Esophagus squamous epithelium (tissue), 5 donors: ENCODE measurements around the gene HOXD8. TPM values are rescaled to one million over a fixed set of nuclear protein-coding genes. Genes with fewer than 3 reads are reported as not detected.

Source experiments
- DNase-seq: peaks from one replicate; lab custom pipeline; 2025; lab: John Stamatoyannopoulos, UW
- H3K27ac ChIP-seq, 4 donors: fragments of 200-600 bp; sonication (generic); one replicate each; pipeline ENCODE4 v1.5.1; 2016 to 2019; ENCODE audit warnings: mild to moderate bottlenecking in 1 of 4
- H3K27me3 ChIP-seq, 4 donors: fragments of 200-600 bp; sonication (generic); 1 replicate in 3 of 4; 2 replicates in 1 of 4; pipeline versions ENCODE4 v1.5.1 to v1.6.0; 2017 to 2021; ENCODE audit warnings: antibody characterized with exemption in 1 of 4
- H3K36me3 ChIP-seq, 3 donors: fragments of 200-600 bp; sonication (generic); one replicate each; pipeline ENCODE4 v1.5.1; 2016 to 2019
- H3K4me1 ChIP-seq, 3 donors: fragments of 200-600 bp; sonication (generic); one replicate each; pipeline ENCODE4 v1.5.1; 2017 to 2019
- H3K4me3 ChIP-seq, 4 donors: fragments of 200-600 bp; sonication (generic); 1 replicate in 3 of 4; 2 replicates in 1 of 4; pipeline ENCODE4 v1.5.1; 2016 to 2019; ENCODE audit warnings: mild to moderate bottlenecking in 2 of 4, moderate library complexity in 1 of 4
- H3K9me3 ChIP-seq, 3 donors: fragments of 200-600 bp; sonication (generic); one replicate each; pipeline ENCODE4 v1.5.1; 2016 to 2019
- CTCF ChIP-seq, 6 experiments: fragments of 450-650 bp in 4 of 6; fragments of 200-600 bp in 2 of 6; sonication (generic) in 2 of 6; IDR thresholded peaks; one replicate each; pipeline ENCODE4 v1.5.1; 2016 to 2019; ENCODE audit warnings: antibody characterized with exemption in 6 of 6, mild to moderate bottlenecking in 4 of 6, moderate library complexity in 4 of 6
- POLR2A ChIP-seq, 4 donors: fragments of 450-650 bp; IDR thresholded peaks; one replicate each; pipeline ENCODE4 v1.6.1; 2017; ENCODE audit warnings: antibody characterized with exemption in 4 of 4, mild to moderate bottlenecking in 4 of 4, moderate library complexity in 3 of 4
- WGBS, 2 donors: methylation state at CpG; one replicate each; pipeline ENCODE4 v1.1.5; 2018; 5-methylcytosine and 5-hydroxymethylcytosine counted together
- intact Hi-C: fragments of 100-400 bp; cut with DNase I; formaldehyde crosslinking; loops from one replicate; pipeline ENCODE4 v1.15.0; 2022
- total RNA-seq, 4 donors: library from RNA; depleted of rRNA; stranded (reverse); fragments of >200 nt; gene quantifications; one replicate each; pipeline ENCODE4 v1.1.0, GENCODE V29; 2016
- donor health status: DM: yes; HTN: yes; CAD: no.

The HOXD8 gene
- total RNA-seq, 4 donors from 2014 or later, result 1.2 to 4.6 (median 1.2) TPM; not detected in 1

- Histone ChIP-seq H3K4me3 (no peak overlapping the region), H3K27ac (no peak overlapping the region), H3K9me3 (no peaks in the 10 kb centered on the region), H3K4me1 (peaks cover 0 to 4% (median 0%) of the 10 kb centered on the region in 3 donors), H3K27me3 (peaks cover 40 to 100% (median 72%) of the 10 kb centered on the region in 4 donors), H3K36me3 (no peaks in the 10 kb centered on the region)
- no peak for DNase-seq
- TF ChIP-seq POLR2A (IDR thresholded peaks at IDR 0.05), result no peak
- WGBS, 2 donors, result 11 to 22% methylated on average over 21 to 26 of the region's 26 CpGs
- intact Hi-C loops, result no loop called here
Observed at GRCh38 chr2:176114120-176114929, 15.2 kb upstream of the HOXD8 start.

GRCh38 chr2:176114930-176115625 is 14.4 kb upstream of the HOXD8 start:
- 25 to 36% methylated on average over 9 to 14 of the region's 16 CpGs for WGBS, 2 donors
- no peak for DNase-seq
- TF ChIP-seq POLR2A (IDR thresholded peaks at IDR 0.05) (no peak), CTCF (IDR thresholded peaks at IDR 0.05) (no peak)

GRCh38 chr2:176115883-176116813 is 13.4 kb upstream of the HOXD8 start, which contains the start of gene HOXD10:
Gene HOXD10 (plus strand): TSS chr2:176116778. CDS start chr2:176116834, 56 bp downstream.
- WGBS, 2 donors, result 13 to 27% methylated on average over 21 to 24 of the region's 66 CpGs
- H3K27ac ChIP-seq, result peak within 1 kb of the TSS in 2 of 4 donors; percentile 17 to 42
- H3K4me1 ChIP-seq, result peaks cover 0 to 5% (median 0%) of the 10 kb centered on the region in 3 donors
- no peak for DNase-seq
- peak within 1 kb of the TSS in 3 of 4 donors; percentile 12 to 33 (median 27) for H3K4me3 ChIP-seq
- H3K9me3 ChIP-seq, result no peaks in the 10 kb centered on the region
- no peaks in the 10 kb centered on the region for H3K36me3 ChIP-seq
- H3K27me3 ChIP-seq, result peaks cover 50 to 100% (median 67%) of the 10 kb centered on the region in 4 donors
- TF ChIP-seq POLR2A (IDR thresholded peaks at IDR 0.05) (peak in 1 of 4 donors; percentile 11), CTCF (IDR thresholded peaks at IDR 0.05) (peak in 1 of 6 experiments; percentile 10)
- intact Hi-C loops, result no loop called here

More at GRCh38 chr2:176114930-176115625, 14.4 kb upstream of the HOXD8 start:
- intact Hi-C loops, result no loop called here
- peaks cover 45 to 100% (median 67%) of the 10 kb centered on the region in 4 donors for H3K27me3 ChIP-seq
- H3K4me3 ChIP-seq, result no peak overlapping the region
- H3K4me1 ChIP-seq, result peaks cover 0 to 4% (median 0%) of the 10 kb centered on the region in 3 donors
- no peaks in the 10 kb centered on the region for H3K36me3 ChIP-seq
- H3K27ac ChIP-seq, result no peak overlapping the region
- no peaks in the 10 kb centered on the region for H3K9me3 ChIP-seq

GRCh38 chr2:176117162-176117822 is 12.2 kb upstream of the HOXD8 start:
- DNase-seq, result no peak
- Histone ChIP-seq H3K9me3 (no peaks in the 10 kb centered on the region), H3K4me3 (peak overlapping the region in 3 of 4 donors; percentile 12 to 27 (median 12)), H3K4me1 (peaks cover 0 to 17% (median under 1%) of the 10 kb centered on the region in 3 donors), H3K27me3 (peaks cover 51 to 100% (median 67%) of the 10 kb centered on the region in 4 donors), H3K36me3 (no peaks in the 10 kb centered on the region), H3K27ac (peak overlapping the region in 2 of 4 donors; percentile 17 to 42)
- TF ChIP-seq CTCF (IDR thresholded peaks at IDR 0.05) (no peak), POLR2A (IDR thresholded peaks at IDR 0.05) (no peak)
- intact Hi-C loops, result no loop called here
- WGBS, 2 donors, result 29 to 44% methylated on average over 7 to 13 of the region's 40 CpGs
